Ramos (cell line): ENCODE measurements around the gene HPD.

Experiments used
- in situ Hi-C: fragments of 300-500 bp; cut with MboI; formaldehyde crosslinking; loops from one replicate; pipeline ENCODE4 v1.14.3; 2022; ENCODE audit warnings: low sequenced_read_pairs; ENCODE audit not compliant: unreplicated experiment

HPD gene

DNA sequence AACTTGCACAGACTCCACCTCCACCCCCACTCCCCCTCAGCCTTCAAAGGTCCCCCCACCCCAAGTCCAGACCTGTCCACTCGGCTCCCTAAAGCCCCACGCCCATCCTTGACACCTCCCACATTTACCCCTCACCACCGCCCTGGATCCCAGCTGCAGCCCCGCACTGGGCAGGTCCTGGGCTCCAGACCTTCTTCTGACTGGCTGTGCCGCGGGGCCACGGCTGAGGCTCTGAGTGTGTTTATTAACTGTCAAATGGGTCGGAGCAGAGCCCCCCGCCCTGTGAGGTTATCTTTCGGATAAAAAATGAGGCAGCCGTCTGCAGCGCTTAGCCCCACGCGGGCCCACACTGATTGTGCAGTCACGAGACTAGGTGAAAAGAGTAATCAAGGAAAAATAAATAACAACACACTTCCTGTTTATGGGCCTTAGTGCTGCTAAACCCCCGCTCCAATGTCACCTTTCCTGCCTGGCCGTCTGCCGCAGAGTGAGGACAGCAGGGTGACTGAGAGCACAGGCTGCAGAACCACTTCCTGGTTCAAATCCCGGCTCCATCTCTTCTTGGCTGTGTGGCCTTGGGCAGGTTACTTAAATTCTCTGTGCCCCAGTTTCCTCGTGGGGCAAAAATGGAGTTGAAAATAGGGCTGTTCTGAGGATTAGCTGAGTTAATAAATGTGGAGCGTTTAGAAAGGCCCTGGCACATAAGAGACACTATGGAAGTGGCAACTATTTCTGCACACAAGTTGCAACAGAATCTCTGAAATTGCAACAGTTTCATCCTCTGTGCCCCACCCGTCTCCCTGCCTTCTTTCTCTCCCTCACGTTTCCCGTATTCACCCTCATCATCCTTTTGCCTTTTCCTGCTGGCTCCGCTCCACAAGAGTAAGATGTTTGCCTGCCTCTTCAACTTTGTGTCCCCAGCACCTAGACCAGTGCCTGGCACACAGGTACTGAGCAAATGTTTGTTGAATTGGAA, 45.5 kb downstream of the HPD start:
- in situ Hi-C loops = no loop called here

DNA sequence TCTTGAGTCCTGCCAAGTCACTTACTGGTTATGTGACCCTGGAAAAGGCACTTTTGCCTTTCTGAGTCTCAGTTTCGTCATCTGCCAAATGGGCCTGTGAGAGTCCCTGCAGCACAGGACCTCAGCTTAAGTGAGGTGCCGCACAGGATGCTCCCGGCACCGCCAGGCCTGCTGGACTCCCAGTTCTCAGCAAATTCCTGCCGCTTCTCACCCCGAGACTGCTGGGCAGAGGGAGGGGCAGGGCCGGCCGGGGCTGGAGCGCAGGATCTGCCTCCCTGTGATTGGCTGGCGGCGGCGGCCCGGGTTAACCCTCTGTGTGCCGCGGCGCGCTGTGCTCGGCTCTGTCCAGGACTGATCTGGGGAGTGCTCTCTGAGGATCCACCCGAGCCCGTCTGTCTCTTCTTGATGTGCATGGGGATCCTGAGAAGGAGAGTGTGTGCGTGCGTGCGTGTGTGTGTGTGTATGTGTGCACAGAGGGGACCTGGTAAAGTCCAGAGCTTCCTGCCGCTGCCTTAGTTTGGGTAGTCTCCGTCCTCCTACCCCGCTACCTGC, 46.3 kb downstream of the HPD start:
- in situ Hi-C loops = no loop called here

- in situ Hi-C loops = no loop called here
Observed at GRCh38 chr12:121811434-121812319, 47.0 kb downstream of the HPD start.

DNA sequence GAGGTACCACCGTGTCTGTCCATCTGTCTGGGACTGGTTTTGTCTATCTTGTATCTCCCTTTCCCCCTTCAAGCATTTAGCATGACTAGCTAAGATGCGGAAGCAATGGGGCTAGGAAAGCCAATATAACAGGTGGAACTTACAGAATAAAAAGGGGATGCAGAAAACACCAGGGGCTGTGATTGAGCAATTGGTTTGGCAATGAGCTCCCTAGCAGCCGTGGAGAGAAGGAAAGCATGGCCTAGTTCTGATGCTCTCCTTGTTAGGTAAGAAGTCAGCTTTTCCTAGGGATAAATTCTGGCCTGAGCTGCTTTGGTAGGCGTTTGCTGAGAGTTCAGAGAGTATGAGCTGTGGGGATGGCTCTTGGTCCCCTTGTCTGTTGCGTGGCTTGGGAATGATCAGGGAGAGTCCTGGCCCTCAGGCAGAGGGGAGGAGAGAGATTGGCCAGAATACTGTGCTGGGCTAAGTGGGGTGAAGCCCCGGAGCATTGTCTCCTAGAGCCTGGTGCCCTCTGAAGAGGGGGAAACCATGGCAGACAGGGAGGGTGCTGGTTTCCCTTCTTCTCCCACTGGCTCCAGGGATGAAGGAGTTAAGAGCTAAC, 47.7 kb downstream of the HPD start:
- in situ Hi-C loops = no loop called here

DNA sequence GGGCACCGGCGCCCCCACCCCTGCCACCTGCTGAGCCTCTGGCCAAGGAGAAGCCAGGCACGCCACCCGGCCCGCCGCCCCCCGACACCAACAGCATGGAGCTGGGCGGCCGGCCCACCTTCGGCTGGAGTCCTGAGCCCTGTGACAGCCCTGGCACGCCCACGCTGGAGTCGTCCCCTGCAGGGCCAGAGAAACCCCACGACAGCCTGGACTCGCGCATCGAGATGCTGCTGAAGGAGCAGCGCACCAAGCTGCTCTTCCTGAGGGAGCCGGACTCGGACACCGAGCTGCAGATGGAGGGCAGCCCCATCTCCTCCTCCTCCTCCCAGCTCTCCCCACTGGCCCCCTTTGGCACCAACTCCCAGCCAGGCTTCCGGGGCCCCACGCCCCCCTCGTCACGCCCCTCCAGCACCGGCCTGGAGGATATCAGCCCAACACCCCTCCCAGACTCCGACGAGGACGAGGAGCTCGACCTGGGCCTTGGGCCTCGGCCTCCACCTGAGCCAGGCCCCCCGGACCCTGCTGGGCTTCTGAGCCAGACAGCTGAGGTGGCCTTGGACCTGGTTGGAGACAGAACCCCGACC, 48.3 kb downstream of the HPD start:
- in situ Hi-C loops = no loop called here

DNA sequence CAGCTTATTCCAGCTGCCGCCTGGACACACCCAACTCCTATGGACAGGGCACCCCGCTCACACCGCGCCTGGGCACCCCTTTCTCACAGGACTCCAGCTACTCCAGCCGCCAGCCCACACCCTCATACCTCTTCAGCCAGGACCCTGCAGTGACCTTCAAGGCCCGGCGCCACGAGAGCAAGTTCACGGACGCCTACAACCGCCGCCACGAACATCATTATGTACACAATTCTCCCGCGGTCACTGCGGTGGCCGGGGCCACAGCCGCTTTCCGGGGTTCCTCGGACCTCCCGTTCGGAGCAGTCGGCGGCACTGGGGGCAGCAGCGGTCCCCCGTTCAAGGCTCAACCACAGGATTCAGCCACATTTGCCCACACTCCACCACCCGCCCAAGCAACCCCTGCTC, 48.9 kb downstream of the HPD start:
- in situ Hi-C loops = no loop called here

DNA sequence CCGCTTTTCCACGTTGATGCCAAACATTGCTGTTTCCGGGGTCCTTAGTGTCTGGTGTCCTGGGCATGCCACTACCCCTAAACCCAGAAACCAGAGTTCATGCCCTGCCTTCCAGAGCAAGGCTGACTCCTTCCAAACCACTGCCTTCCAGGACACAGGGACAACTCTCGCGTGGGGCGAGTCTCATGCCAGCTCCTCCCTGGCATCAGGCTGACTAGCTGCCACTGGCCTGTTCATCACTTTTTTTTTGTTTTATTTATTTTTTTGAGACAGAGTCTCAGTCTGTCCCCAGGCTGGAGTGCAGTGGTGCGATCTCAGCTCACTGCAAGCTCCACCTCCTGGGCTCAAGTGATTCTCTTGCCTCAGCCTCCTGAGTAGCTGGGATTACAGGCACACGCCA, 50.0 kb downstream of the HPD start:
- in situ Hi-C loops = no loop called here

- in situ Hi-C loops = no loop called here
Observed at GRCh38 chr12:121807642-121808347, 50.9 kb downstream of the HPD start.

DNA sequence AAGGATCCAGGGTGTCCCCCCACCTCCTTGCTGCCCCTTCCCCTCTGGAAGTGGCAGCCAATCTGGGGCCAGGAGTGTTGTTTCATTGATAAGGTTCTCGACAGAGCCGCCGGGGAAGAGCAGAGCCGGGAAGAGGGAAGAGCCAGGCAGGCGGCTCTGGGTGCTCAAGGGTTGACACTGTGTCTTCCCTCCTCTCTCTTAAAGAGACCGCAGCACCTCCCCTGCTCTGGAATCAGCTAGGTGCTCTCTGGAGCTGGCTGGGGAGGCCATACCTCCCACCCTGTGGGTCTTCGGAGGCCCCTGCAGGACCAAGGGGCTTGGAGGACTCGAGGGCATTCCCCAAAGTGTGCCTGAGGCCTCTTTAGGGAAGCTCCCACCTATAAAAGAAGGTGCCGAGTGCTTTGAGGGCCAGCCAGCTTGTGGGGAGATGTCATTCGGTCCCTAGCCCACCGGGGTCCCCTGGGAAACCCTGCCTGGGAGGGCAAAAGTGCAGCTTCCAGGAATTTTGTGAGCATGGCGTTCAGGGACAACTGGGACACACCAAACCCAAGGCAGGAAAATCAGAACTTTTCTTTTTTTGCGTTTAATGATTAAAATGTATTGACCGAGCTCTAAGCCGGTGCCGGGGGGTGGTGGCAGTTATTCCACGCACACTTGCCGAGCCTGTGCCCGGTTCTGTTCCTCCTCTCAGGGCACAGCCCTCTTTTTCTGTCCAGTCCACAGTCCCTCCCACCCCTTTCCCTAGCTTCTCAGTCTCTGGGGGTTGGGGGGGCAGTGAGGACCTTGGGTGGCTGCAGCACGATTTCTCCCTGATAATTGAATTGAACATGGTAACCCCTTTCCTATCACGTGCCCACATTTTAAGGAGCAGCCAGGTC, 51.9 kb downstream of the HPD start:
- in situ Hi-C loops = no loop called here

GRCh38 chr12:121806009-121806545, 52.6 kb downstream of the HPD start:
- in situ Hi-C loops = no loop called here

GRCh38 chr12:121805171-121806008, 53.3 kb downstream of the HPD start:
- in situ Hi-C loops = no loop called here

- in situ Hi-C loops = no loop called here
Observed at GRCh38 chr12:121804417-121805111, 54.1 kb downstream of the HPD start.

- in situ Hi-C loops = no loop called here
Observed at GRCh38 chr12:121803861-121804416, 54.7 kb downstream of the HPD start, which contains the start of gene SETD1B. Gene SETD1B, plus strand, starts transcription at chr12:121804009. Its CDS starts 729 bp downstream, at chr12:121804738.

DNA sequence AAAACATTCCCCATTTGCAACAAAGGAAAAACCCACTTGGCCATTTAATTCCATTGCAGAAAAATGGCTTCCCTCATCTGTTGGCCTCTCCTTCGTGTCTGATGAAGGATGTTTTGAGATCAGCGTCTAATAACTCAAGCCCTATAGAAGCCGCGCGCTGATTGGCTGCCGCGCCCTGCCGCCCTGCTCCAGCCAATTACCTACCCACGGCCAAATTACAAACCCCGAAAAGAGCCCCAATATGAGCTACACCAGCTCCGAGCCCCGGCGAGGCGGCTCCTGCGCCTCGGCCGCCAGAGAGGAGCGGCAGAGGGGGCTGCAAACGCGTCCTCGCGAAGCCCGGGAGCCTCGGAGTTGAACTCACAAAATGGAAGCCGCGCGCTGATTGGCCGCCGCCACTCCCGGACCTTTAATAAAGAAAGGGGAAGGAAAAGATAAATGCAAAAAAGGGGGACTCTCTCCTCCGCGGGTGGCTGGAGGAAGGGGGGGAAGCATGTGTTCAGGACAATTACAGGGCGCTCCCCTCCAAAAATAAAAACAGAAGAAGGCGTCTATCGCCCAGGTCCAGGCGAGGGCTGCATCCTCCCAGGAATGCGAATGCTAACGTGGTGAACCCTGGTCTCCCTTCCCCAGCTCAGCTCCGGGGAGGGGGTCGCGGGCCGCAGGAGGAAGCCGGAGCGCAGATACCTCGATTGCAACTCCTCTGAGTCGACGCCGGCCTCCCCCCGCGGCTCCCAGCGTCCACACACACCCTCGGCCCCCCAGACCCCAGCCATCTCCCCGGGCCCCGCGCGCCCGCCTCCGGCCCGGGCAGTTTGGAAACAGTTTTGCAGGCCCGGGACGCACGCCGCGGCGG, 55.6 kb downstream of the HPD start:
- in situ Hi-C loops = no loop called here

GRCh38 chr12:121802485-121802842, 56.2 kb downstream of the HPD start:
- in situ Hi-C loops = no loop called here
